GM12875 (cell line): ENCODE data around the gene EVA1C.
"Not testable (repeated sequence)": the region's sequence is repeated elsewhere in the genome, so short reads cannot be mapped to it uniquely, and the experiment has no call there.

Experiments used
- H3K4me3 ChIP-seq: one replicate; pipeline ENCODE4 v1.5.1; 2011; ENCODE audit warnings: low read depth, low read length, control low read depth
- TF ChIP-seq, protein P1 (sequence below): IDR thresholded peaks from 2 replicates; pipeline ENCODE4 v1.5.1; 2011; ENCODE audit warnings: low read depth, mild to moderate bottlenecking, control low read depth, inconsistent platforms, low read length, moderate library complexity, borderline replicate concordance; ENCODE audit not compliant: insufficient read depth

EVA1C gene

DNA sequence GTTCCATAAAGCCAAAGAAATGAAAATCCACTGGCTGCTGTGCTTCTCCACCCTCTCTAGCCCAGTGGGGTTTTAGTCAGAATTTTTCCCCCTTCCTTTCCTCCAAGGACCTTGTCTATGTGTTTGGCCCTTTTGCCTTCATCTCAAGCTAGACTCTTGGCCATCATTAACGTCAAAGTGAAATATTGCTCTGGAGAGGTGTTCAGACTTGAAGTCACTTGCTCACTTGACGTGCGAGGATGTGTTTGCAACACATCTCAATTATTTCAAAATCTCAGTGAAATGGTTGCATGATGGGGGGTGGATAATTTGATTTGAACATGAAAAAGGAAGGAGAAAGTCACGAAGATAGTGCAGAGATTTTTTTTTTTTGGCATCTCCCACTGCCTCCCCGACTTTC lies 13.6 kb downstream of the EVA1C start:
- H3K4me3 ChIP-seq: no peak overlapping the region
- TF ChIP-seq, protein P1, sequence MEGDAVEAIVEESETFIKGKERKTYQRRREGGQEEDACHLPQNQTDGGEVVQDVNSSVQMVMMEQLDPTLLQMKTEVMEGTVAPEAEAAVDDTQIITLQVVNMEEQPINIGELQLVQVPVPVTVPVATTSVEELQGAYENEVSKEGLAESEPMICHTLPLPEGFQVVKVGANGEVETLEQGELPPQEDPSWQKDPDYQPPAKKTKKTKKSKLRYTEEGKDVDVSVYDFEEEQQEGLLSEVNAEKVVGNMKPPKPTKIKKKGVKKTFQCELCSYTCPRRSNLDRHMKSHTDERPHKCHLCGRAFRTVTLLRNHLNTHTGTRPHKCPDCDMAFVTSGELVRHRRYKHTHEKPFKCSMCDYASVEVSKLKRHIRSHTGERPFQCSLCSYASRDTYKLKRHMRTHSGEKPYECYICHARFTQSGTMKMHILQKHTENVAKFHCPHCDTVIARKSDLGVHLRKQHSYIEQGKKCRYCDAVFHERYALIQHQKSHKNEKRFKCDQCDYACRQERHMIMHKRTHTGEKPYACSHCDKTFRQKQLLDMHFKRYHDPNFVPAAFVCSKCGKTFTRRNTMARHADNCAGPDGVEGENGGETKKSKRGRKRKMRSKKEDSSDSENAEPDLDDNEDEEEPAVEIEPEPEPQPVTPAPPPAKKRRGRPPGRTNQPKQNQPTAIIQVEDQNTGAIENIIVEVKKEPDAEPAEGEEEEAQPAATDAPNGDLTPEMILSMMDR: no peak

DNA sequence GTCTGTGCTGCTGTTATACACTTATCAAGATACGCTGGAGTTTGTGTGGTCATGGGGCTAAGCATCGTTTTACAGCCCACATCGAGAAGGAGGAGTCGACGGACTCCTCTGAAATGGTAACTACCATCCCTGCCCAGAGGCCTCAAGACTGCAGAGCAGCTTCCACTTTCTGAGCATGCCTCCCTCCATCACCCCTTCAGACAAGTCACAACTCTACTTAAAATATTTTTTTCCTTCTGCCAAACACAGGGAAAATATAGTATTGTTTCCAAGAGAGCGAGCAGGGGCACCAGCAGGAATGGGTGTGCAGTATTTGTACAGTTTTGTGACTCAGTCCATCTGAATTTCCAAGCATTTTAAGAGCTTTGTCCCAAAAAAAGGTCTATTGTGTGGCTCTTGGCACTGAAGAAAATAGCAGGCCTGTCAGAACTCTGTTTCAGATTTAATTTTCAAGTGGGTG lies 14.1 kb downstream of the EVA1C start:
- H3K4me3 ChIP-seq: no peak overlapping the region
- TF ChIP-seq, protein P1: no peak

DNA sequence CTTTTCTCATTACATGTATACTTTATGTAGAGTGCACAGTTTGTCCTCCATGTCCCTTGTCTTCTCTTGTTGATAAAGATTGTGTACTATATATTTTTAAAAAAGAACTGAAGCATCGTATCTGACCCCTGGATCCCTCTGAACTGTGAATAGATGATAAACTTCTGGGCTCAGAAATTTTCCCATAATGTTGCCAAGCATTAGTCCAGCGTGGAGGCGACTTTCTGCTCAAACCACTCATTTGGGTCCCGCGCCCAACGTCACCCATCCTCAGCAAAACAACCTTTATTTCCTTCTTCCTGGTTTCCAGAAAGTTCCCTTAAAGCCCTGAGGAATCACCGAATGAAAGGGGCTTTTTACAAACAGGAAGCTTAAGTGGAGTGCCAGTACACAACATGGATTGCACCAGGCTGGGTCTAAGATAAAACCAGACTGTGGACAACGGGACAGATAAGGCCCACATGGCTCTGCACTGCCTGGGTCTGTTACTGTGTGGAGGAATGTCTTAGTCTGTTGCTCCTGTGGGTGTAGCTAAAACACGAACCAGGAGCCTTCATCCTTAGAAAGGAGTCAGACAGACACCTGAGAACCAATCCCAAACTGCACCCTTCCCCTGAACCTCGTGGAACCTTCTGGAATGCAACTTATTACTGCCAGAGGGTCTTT lies 15.6 kb downstream of the EVA1C start:
- TF ChIP-seq, protein P1: no peak
- H3K4me3 ChIP-seq: no peak overlapping the region

DNA sequence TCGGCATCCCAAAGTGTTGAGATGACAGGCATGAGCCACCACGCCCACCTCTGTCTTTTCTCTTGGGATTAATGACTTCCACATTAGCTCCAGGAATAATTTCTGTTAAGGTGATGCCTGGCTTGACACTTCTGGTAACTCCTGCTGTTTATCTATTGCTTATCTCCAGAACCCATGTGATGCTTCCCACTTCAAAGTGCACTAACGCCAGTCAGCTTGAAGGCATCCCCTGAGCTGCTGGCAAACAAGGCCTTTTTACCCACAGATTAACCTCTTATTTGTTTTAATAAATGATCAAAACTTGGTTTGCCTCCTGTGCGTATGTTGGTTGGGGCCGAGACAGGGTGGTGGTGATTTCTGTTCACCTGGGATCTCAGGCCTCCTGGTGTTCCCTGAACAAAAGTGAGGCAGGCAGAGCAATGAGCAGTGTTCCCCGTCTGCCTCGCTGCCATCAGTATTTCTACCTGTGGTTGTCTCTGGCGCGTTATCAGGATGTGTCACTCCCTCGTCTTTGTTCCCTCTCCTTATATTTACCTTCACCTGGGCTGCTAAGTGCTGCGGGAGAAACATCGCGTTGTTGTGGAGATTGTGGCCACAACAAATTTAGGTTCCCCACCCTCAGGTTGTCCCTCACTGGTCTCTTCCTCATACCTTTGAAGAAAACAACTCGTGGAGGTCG lies 20.6 kb downstream of the EVA1C start:
- not testable (repeated sequence) for H3K4me3 ChIP-seq

DNA sequence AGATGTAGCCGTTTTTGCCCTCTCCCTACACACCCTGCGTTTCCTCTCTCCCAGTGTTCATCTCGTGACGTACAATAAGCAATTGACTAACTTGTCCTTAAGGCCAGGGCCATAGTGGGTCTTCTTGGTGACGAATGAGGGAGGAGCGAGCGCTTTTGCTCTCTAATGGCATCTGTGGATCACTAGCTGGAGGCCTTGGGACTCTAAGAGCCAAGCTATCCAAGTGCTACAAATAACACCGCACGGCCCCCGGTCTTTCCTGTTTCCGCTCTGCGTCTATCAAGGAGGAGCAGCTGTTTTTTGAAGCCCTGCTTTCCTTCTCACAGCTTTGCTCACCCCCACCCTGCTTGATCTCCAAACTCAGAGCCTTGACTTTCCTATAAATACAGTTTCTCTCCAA lies 25.2 kb downstream of the EVA1C start:
- TF ChIP-seq, protein P1: no peak
- H3K4me3 ChIP-seq: no peak overlapping the region

DNA sequence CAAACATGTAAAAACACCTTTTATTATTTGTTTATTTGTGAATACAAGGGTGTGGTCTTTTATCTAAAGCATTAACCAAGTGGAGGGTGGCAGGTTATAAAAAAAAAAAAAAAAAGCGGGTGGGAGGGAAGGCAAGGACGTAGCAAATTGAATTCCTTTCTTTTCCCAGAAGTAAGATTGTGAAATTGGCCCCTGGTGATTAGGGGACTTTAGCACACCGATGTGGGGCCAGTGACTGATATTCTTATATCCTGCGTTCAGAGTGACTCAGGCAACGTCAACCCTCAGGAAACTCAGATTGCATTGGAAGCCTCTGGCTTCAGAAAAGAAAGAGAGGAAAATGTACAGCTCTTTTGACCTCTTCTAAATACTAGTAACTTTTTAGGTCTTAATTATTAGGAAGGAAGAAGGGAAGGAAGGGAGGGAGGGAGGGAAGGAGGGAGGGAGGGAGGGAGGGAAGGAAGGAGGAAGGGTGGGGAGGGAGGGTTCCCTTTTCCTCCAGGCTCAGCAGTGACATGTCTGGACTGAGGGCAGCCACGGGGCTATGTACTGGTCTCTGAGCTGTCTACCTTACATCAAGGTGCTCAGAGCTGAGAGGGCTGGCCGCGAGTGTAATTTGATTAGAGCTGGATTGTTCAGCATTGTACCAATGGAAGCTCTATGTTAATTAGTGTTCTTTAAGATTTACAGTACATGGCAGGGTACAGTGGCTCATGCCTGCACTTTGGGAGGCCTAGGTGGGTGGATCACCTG lies 30.2 kb downstream of the EVA1C start:
- H3K4me3 ChIP-seq: no peak overlapping the region
- TF ChIP-seq, protein P1: no peak

DNA sequence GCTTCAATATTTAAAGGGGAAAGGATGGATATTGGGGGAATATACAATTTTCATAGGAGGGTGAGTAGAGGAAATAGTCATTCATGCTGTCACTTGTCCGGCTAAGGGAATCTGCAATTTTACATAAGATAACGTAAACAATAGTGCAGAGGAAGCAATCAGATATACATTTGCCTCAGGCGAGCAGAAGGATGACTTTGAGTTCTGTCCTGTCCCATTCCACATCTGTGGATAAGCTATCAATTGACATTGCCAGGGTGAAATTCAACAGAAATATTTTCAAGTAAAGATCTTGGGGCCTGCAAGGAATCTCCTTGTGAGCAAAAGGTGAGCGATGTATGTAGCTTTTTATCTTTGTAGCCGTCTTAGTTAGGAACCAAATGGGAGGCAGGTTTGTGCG lies 32.6 kb downstream of the EVA1C start:
- TF ChIP-seq, protein P1: no peak
- H3K4me3 ChIP-seq: no peak overlapping the region

DNA sequence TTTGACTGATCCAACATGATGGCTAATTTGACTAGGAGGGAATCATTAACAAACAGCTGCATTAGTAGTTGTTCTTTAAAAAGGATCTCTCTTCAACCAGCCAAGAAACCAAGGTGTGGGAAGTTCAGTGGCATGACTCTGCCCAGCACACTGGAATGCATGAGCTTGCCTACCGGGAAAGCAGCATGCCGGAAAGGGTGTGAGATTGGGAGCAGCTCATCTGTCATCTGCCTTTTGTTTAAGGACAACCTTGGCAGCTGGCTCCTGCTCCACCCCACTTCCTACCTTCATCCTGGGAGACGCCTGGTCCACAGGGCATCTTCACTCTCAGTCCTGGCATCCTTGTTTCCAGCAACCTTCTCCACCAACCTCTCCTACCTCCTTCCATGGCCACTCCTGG lies 33.9 kb downstream of the EVA1C start:
- H3K4me3 ChIP-seq: not testable (repeated sequence)
